Ecto neural progenitor cell (in vitro differentiated cells): Measurements from ENCODE around the gene CCDC85A.

Source experiments
- DNase-seq: peaks from one replicate; pipeline ENCODE4 v3.0.0-alpha.2; 2018; ENCODE audit warnings: low spot score

CCDC85A gene

GRCh38 chr2:56192664-56193305 is 9.0 kb downstream of the CCDC85A start:
- no peak for DNase-seq

- DNase-seq = no peak
Measured at GRCh38 chr2:56195563-56195962, 11.8 kb downstream of the CCDC85A start.

GRCh38 chr2:56197816-56198215 is 14.0 kb downstream of the CCDC85A start:
- DNase-seq = no peak

GRCh38 chr2:56198936-56199335 is 15.1 kb downstream of the CCDC85A start:
- no peak for DNase-seq

- no peak for DNase-seq
Measured at GRCh38 chr2:56199492-56199891, 15.7 kb downstream of the CCDC85A start.

GRCh38 chr2:56202381-56203121 is 18.8 kb downstream of the CCDC85A start:
- DNase-seq = no peak

- DNase-seq = no peak
Measured at GRCh38 chr2:56204556-56204955, 20.8 kb downstream of the CCDC85A start.

- DNase-seq = no peak
Measured at GRCh38 chr2:56206250-56206649, 22.5 kb downstream of the CCDC85A start.

GRCh38 chr2:56207760-56208159 is 24.0 kb downstream of the CCDC85A start:
- DNase-seq = no peak

GRCh38 chr2:56208380-56208779 is 24.6 kb downstream of the CCDC85A start:
- no peak for DNase-seq

- DNase-seq = no peak
Measured at GRCh38 chr2:56209701-56210100, 25.9 kb downstream of the CCDC85A start.

- no peak for DNase-seq
Measured at GRCh38 chr2:56210291-56210690, 26.5 kb downstream of the CCDC85A start.

GRCh38 chr2:56211048-56211447 is 27.3 kb downstream of the CCDC85A start:
- DNase-seq = no peak

- no peak for DNase-seq
Measured at GRCh38 chr2:56215911-56216310, 32.1 kb downstream of the CCDC85A start.

GRCh38 chr2:56217106-56217505 is 33.3 kb downstream of the CCDC85A start:
- no peak for DNase-seq

- no peak for DNase-seq
Measured at GRCh38 chr2:56222481-56222880, 38.7 kb downstream of the CCDC85A start.

GRCh38 chr2:56224316-56224715 is 40.5 kb downstream of the CCDC85A start:
- no peak for DNase-seq

GRCh38 chr2:56227811-56228210 is 44.0 kb downstream of the CCDC85A start:
- no peak for DNase-seq

- DNase-seq = no peak
Measured at GRCh38 chr2:56229397-56230060, 45.7 kb downstream of the CCDC85A start.

- no peak for DNase-seq
Measured at GRCh38 chr2:56230156-56230555, 46.4 kb downstream of the CCDC85A start.

- DNase-seq = no peak
Measured at GRCh38 chr2:56231361-56231760, 47.6 kb downstream of the CCDC85A start.

GRCh38 chr2:56232912-56233311 is 49.1 kb downstream of the CCDC85A start:
- no peak for DNase-seq

GRCh38 chr2:56234241-56234640 is 50.5 kb downstream of the CCDC85A start:
- no peak for DNase-seq
